HUDEP-2 (cell line): ENCODE measurements around the gene HOXB9.

Experiments used
- DNase-seq, 76 experiments: peaks; one replicate each; lab custom pipeline; 2025; ENCODE audit not compliant: unreplicated experiment in 76 of 76; lab: John Stamatoyannopoulos, UW

The HOXB9 gene

DNA sequence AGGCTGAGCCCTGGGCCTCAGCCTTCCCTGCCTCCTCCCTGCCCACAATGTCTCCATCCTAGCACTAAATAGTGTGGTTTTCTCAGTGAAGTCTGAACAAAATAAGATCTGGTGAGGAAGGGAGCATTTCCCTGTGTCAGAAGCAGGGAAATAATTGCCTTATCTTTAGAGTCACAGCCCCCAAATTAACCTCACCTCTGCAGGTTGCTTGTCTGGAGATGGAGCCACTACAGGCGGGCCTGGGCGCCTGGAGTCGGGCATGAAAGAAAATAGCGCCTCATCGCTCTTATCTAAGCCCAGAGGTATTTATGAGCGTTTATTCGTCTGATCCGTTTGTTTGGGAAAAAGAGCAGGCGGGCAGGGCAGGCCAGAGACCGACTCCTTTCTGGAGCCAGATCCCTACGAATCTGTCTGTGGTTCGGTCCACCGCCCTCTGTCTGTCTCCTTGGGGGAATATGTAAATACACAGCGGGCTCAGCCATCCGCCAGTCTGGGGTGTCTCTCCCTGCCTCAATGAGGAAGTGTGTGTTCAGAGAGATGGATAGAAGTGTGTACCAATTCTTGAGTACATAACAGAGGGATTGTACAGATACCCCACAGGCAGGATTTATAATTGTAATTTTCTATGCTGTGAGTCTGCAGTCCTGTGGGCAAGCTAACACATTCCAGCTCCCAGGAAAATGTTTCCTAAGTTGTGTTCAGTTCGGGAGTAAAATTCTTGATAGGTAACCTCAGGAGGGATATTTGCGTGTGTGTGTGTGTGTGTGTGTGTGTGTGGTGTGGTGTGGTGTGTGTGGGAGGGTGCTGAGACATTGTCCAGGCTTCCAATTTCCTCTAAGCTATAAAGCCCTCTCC lies 25.7 kb downstream of the HOXB9 start:
- DNase-seq = no peak

DNA sequence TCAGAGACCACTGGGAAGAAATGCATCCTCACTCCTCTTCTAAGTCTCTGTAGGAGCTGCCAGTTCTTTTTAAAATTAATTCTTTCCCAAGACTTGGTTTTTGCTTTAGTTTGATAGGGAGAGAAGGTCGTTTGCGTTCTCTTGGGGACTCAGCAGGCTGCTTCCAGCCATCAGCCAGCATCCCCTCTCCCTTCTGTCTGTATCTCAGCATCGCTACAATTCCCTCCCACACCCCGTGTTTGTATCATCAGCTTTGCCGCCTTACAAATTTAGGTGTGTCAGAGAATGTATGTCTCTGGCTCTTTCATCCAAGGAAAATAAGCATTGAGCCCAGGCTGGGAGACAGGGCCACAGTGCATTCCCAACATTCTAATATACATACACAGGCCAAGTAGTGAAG lies 26.8 kb downstream of the HOXB9 start:
- DNase-seq = no peak

DNA sequence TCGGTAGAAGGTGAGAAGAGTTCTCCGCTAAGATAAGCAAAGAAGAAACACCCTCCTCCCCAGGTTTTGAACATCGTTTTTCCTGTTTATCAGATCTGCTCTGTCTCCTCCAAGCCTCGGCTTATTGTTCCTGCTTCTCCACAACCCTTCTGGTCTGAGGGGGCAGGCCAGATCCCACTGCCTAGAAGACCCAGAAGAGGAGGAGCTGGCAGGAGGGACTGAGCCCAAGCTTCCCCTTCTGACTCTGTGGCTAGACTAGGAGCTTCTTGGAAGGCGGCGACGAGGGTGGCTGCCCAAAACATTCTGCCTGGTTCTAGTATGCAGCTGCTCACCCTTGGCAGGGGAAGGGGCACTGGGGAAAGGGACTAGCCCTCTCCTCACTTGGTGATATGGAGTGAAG lies 27.4 kb downstream of the HOXB9 start:
- DNase-seq = no peak

DNA sequence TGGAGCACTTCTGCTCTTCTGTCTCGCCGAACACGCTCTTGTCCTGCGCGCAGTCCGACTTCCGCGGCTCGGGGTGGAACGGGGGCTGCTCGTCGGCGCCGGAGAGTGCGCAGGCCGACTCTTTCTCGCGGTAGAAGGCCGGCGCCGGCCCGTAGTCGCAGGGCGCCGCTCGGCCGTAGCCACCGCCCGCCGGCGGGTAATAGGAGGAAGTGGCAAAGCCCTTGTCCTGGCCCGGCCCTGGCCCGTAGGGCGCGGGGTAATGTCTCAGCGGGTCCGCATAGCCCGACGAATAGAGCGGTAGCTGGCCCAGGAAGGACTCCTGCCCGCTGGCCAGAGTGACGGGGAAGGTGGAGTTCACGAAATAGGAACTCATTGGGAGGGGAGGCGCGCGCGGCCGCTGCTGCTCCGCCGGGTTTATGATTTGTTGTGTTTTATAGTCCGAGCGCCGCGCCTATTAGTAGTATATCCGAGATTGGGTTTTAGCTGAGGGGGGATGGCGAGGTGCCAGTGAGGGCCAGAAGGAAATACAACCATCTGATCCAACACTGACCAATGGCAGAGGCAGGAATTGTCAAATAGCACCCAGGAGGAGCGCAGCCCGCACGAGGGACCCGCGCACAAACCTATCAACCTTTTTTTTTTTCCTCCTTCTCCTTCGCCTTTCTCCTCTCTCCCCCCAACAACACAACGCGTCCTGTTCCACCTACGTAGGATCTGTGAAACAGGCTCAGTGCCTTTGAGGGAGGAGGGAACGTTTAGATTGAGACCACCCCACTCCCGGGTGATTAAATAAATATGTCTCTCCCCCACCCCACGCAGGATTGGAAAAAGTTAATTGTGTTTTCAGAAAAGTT lies 28.2 kb downstream of the HOXB9 start:
- no peak for DNase-seq

DNA sequence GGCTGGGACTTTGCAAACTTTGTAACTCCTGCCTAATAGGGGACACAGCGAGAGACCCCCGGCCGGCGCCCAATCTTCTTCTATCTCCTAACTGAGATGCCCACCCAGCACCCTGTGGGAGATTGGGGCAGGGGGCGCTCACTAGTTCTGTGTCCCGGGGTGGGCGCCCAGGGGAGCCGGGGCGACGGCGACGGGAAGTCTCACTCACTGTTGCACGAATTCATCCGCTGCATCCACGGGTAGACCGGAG lies 28.7 kb downstream of the HOXB9 start:
- no peak for DNase-seq

DNA sequence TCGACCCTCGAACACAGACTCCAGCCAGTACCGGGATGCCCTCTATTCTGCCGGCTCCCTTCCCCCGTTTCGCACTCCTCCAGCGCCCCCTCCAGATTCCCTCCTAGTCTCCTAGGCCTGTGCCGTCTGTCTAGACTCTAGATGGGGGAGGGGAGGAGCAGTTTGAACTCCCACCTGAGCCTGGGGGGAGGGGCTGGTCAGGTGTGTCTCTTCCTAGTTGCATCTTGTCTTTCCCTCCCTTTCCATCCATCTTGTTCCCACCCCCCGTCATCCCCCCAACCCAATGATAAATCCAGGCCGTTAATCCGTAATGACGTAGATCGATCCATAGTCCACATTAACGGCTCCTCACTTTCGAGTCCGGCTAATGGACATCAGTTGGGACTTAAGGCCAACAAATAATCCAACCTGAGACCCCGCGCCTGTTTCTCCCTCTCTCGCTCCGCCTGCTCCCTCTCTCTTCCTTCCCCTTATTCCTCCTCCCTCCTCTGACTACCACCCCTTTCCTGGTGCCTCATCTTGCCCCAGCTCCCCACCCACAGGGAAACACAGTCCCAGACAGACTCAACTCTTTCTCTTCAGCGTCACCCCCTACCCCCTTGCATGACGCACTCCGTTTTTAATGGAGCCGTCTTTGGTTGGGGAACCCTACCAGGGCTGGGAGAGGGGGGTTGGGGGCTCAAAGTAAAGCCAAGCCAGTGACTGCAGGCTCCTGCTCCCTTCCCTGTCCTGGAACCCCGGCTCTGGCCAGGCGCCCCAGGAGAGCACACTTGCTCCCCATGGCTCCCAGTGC lies 29.2 kb downstream of the HOXB9 start:
- no peak for DNase-seq

DNA sequence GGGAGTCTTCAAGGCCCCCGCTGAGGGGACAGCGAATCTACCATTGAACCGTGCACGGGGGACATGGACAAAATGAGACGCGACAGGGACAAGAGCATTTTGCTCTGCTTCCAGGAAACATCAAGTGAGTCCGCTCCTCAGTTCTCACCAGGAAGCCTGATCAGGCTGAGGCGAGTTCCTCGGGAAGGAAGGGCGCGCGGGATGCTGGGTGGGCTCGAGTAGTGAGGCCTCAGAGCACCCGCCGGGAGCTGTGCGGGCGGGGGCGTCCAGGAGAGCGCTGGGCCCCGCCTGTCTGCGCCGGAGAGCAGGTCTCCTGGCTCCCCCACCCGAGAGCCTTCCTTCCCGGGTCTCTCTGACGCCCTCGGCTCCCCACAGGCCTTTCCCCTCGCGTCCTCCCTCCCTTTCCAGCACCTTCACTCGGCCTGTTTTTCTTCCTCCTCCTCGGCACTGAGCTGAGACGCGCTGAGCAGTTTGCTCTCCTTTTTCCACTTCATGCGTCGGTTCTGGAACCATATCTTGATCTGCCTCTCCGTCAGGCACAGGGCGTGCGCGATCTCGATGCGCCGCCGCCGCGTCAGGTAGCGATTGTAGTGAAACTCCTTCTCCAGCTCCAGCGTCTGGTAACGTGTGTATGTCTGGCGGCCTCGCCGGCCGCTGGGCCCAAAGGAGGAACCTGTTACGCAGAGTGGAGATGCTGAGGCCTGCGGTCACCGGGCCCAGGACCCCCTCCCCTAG lies 30.0 kb downstream of the HOXB9 start:
- no peak for DNase-seq

DNA sequence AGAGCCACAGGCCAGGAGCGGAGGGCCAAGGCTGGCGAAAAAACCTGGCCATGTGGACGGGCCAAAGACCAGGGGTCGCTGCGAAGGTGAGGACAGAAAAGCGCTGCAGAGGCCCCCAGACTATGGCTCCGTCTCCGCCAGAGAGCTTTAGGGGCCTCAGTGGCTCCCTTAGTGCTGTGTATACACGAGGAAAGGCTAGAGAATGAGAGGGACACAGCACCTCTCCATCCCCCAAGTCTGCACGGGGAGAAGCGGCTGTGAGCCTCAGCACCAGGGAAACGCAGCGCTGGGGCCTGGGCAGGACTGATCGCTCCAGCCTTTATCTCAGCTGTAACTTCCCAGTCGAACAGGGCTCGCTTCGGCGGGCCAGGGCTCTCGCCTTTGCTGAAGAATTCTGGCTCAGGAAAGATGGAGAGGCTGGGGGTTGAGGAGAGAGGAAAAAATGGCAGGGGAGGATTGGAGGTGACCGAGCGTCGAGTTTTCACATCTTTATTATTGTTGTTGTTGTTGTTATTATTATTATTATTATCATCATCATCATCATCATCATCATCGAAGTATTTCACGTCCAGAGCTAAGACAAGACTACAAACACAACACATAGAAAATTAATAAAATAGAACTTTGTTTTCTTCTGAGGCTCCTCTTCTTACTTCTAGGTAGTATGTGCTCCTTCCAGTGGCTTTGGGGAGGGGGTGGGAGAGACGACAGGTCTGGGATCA lies 30.7 kb downstream of the HOXB9 start:
- no peak for DNase-seq

DNA sequence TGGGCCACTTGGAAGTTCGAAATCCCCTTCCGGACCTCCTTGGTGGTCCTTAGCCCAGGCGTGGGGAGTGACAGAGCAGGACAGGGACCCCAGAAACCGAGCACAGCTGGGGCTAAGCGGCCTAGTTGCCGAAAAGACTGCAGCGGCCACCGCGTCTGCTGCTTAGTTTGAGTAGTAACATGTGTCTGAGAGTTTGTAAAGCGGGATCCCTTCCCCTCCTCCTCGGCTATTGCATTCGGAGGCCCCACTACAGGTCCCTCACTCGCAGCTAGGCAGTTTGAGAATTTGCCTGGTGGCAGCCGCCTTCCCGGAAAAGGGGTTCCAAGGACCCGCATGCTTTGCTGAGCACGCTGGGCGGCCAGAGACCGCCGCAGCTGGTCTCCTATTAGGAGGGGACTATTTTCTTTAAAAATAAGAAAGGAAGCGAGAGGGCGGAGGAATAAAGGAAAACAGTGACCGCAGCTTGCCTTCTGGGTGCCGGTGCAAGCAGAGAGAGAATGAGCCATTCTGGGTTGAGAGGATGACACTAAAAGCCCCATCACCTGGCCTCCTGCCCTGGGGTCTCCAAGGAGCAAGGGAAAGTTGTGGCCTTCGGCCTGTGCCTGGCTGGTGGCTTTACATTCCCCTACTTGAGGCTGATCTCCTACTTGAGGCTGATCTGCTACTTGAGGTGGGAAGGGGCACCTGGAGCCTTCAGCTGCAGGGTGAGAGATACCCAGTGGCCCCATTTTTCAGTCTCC lies 31.4 kb downstream of the HOXB9 start:
- DNase-seq = no peak

DNA sequence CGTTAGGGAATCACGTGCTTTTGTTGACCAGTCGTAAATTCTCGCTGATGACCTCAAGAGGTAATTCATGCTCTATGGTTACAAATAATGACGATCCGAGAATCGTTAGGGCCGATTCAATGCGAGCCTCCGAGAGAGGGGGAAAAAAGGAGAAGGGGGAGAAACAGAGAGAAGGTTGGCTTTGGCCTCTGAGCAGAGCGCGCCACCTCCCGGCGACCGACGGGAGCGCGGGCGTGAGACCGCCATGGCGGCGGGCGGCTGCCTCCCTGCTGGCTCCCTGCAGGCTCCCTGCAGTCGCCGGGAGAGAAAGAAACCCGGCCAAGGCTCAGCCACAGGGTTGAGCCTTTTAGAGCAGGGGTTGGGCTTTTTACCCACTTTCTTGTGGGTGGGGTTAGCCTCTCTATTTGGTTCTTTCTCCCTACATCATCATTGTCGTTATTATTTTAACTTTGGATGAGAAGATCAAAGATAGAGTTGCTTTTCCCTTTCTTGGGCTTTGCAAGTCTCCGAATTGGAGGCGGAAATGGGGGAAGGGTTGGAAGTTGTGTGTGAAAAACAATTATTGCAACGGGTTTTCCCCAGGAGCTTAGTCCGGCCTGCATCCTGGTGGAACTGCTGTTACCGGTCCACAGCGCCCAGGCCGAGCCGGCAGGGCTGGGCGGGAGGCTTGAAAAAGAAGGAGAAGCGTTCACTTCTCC lies 32.2 kb downstream of the HOXB9 start:
- DNase-seq = peak in 64 of 76 experiments; percentile 10 to 82 (median 54)

DNA sequence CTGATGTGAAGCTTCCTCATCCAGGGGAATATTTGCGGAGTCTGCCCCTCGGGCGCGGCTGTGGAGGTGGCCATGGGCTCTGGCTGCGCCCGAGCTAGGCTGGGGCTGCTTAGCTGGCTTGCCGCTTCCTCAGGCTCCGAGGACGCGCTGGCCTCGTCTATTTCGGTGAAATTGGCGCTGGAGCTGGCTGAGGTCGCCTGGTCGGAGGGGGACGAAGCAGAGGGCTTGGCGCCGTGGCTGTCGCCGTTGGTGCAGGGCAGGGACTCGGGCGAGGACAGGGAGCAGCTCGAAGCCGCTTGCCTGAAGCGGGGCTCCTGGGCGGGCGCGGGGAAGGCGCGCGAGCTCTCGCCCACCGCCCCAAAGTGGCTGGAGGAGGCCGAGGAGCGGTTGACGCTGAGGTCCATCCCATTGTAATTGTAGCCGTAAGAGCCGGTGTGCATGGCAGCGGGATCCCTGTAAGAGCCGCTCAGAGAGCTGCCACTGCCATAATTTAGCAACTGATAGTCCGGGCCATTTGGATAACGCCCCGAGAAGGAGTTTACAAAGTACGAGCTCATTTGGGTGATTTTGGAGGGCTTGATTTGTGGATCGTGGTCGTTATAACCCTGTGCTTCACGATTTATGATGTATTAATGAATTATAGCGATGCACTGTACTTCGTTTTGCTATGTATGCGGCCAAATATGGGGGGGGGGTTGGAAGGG lies 32.9 kb downstream of the HOXB9 start, which contains the start of gene HOXB5:
HOXB5 (minus strand) TSS at position 654 of the 704 bp plus-strand sequence; CDS start at position 557, 97 bp downstream.
- peak in 4 of 76 experiments; percentile 3 to 22 (median 13) for DNase-seq

DNA sequence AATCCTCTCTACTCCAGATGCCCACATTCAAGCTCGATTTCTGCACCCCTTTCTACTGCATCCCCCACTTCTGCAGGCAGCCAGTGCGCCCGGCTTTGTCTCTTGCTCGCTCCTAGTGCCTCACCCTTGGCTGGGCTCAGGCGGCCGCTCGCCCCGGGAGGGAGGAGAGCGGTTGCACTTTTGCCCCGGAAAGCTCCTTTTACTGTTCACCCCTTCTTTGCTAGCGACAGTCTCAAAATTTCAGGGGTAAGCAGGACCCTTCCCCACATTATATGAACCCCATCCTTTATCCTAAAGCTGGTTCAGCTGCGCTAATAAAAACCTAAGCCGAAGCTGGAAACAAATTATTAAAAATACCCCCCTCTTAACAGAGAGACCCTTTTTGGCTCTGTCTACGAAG lies 33.6 kb downstream of the HOXB9 start:
- DNase-seq = no peak

DNA sequence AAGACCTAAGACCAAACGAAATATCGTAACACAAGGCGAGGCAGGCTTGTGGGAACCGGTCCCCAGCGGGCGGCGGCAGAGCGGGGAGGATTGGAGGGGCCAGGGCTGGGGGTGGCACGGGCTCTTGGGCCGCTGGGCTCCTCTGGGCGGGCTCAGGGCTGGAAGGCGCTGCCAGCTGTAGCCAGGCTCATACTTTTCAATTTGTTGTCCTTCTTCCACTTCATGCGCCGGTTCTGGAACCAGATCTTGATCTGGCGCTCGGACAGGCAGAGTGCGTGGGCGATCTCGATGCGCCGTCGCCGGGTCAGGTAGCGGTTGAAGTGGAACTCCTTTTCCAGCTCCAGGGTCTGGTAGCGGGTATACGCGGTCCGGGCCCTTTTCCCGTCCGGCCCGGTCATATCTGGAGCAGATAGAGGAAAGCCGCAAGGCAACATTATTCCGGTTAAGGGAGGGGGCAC lies 34.1 kb downstream of the HOXB9 start:
- DNase-seq = peak in 4 of 76 experiments; percentile 2 to 15 (median 8)

DNA sequence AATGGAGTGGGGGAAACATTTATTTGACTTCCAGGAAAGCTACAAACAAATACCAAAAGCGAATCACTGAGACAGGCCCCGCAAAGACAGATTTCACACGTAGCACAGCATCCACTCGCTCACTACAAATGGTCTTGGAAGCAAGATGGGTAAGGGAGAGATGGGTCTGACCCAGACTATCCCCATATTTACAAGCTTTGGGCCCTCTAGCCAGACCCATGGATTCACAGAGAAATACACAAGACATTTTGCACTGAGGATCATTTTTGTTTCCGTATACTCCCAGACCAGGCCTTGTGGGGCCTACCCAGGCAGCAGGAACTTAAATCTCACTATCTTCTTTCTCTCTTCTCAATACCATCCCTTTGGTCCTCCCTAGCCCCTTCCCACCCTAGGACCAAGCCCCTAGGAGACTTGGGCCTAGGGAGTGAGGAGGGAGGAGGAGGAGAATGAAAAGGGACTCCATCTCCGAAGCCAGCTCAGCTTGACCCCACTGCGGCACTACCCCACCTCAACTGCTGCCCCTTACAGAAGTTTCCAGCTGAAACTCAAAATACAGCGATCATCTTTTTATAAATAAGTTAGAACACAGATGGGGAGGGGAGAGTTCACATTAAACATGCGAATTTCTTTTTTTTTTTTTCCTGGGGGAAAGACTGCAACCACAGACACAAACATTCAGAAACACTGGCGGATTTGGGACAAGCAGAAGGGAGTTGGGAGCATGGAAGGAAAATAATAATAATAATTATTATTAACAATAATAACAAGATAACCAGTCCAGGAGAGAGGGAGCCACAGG lies 34.7 kb downstream of the HOXB9 start:
- DNase-seq = no peak

DNA sequence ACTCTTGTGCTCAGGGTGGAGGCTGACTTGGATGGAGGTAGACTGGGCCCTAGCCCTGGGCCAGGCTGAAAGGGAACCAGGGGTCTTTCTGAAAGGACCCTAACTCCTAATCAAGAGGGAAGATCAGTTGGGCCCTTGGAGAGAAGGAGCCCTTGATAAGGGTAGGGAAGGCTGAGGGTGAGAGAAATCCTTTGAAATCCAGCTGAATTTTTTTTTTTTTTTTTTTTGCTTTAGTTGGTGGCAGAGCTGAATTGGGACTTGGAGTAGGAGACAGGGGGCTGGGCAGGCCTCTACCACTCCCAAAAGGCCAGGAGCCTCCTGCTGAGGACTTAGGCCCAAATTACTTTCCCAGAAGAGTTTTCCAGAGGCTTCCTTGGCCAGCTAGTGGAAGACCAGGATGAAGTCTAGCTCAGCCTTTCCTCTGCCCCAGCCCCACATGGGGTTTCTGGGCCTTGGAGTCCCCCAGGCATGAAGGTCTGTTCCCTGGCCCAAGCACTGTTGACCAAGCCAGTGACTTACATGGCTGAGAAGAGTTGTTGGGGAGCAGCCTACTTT lies 35.5 kb downstream of the HOXB9 start:
- DNase-seq = no peak

DNA sequence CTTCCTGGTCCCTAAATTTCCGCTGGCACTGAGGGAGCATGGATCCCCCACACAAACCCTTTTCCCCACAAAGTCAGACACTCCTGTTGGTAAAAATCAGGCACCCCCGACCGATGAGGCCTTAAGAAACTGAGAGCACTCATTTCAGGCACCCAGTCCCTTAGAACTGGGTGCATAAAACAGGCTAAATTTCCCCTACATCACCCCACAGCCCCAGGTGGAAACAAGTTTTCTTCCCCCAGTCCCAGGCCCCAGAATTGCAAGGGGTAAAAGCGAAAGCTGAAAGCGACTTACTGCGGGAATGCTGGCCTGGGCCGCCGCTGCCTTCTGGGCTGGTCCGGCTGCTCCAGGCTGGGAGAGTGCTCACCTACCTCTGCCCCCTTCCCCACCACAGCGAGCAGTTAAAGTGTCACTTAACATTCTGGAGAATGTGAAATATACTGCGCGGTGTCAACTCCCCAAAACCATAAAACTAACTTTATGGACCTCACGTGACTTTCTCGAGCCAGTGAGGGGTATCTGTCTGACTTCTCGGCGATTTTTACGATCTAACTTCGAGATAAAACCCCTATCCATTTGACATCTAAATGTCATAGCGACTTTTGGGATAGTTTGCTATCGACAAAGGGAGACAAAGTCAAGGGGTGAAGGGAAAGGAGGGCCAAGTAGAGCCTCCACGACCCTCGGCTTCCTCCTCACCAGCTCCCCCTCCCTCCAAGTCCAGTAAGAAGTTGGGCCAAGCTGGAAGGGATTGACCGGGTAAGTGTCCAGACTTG lies 36.1 kb downstream of the HOXB9 start, which contains the start of gene HOXB3:
HOXB3 (minus strand) TSS at position 411 of the 776 bp plus-strand sequence. CDS start 37,767 bp downstream, outside the sequence.
- DNase-seq = no peak
